Panc1 (cell line): ENCODE measurements around the gene NFAM1. TPM values are rescaled to one million over a fixed set of nuclear protein-coding genes. Genes with fewer than 3 reads are reported as not detected.

Experiments
- ATAC-seq: fragments of 200-7000 bp; cut with Tn5 transposase; 2 replicates; pipeline ENCODE4 v1.9.1; 2020; ENCODE audit warnings: mild to moderate bottlenecking, moderate library complexity
- BruUV-seq: library from RNA; stranded (reverse); fragments of 400-500 nt; replicated peaks from 2 replicates; lab custom pipeline; 2021; lab: Mats Ljungman, UMichigan
- CTCF ChIA-PET: fragments of 300-600 bp; sonication (Branson Sonifier 250); formaldehyde crosslinking; loops from one replicate; lab custom pipeline; 2022; ENCODE audit warnings: antibody characterized with exemption; lab: Charles Lee
- POLR2A ChIA-PET: fragments of 300-600 bp; sonication (Branson Sonifier 250); formaldehyde crosslinking; loops from one replicate; lab custom pipeline; 2022; ENCODE audit warnings: antibody characterized with exemption; lab: Charles Lee
- DNase-seq: peaks from one replicate; pipeline ENCODE4 v3.0.0-alpha.2; 2010; ENCODE audit warnings: low read depth, low spot score
- H3K27ac ChIP-seq: 2 replicates; pipeline ENCODE4 v1.5.1; 2011; ENCODE audit warnings: mild to moderate bottlenecking, low read length, inconsistent platforms
- H3K27me3 ChIP-seq: fragments of 200-500 bp; sonication (Bioruptor generic); 2 replicates; pipeline ENCODE4 v1.6.0; 2014; ENCODE audit warnings: low read length, inconsistent platforms; ENCODE audit not compliant: control insufficient read depth, insufficient read depth
- H3K36me3 ChIP-seq: fragments of 200-500 bp; sonication (Bioruptor generic); 2 replicates; pipeline ENCODE4 v1.5.1; 2014; ENCODE audit warnings: inconsistent platforms, mild to moderate bottlenecking, low read length, moderate library complexity; ENCODE audit not compliant: control insufficient read depth, insufficient read depth
- H3K4me1 ChIP-seq: 2 replicates; pipeline ENCODE4 v1.5.1; 2011; ENCODE audit warnings: inconsistent platforms, mild to moderate bottlenecking, low read length, moderate library complexity; ENCODE audit not compliant: control insufficient read depth, insufficient read depth
- H3K4me3 ChIP-seq, 2 experiments: 2 replicates each; pipeline ENCODE4 v1.5.1; 2011 to 2012; ENCODE audit warnings: low read depth in 2 of 2, low read length in 2 of 2, mild to moderate bottlenecking in 2 of 2, inconsistent platforms in 1 of 2, moderate library complexity in 1 of 2
- H3K9me3 ChIP-seq: fragments of 200-500 bp; sonication (Bioruptor generic); 2 replicates; pipeline ENCODE4 v1.5.1; 2014; ENCODE audit warnings: low read depth, mild to moderate bottlenecking, inconsistent platforms, low read length, moderate library complexity; ENCODE audit not compliant: control insufficient read depth, insufficient read depth
- POLR2AphosphoS5 ChIP-seq: IDR thresholded peaks from 2 replicates; pipeline ENCODE4 v1.6.1; 2012; ENCODE audit warnings: mild to moderate bottlenecking, low read depth, low read length, moderate library complexity
- SIN3A ChIP-seq: IDR thresholded peaks from 2 replicates; pipeline ENCODE4 v1.6.1; 2012; ENCODE audit warnings: low read depth, mild to moderate bottlenecking, low read length, moderate library complexity, borderline replicate concordance; ENCODE audit not compliant: insufficient read depth
- TCF7L2 ChIP-seq: IDR thresholded peaks from 2 replicates; pipeline ENCODE4 v1.6.1; 2011; ENCODE audit warnings: mild to moderate bottlenecking, low read depth, low read length, inconsistent platforms
- in situ Hi-C: cut with HindIII; loops from 2 replicates; pipeline ENCODE4 v1.10.0; 2016; ENCODE audit warnings: low sequenced_read_pairs, low pct_unique_long_range_greater_than_20kb
- intact Hi-C: fragments of 100-400 bp; cut with micrococcal nuclease; formaldehyde crosslinking; loops from one replicate; pipeline ENCODE4 v1.10.0; 2022; ENCODE audit not compliant: unreplicated experiment
- total RNA-seq: library from RNA; stranded (reverse); gene quantifications from one replicate; pipeline ENCODE4 v1.2.1, GENCODE V29; 2021; ENCODE audit not compliant: unreplicated experiment
- TF ChIP-seq, protein P1 (sequence below): fragments of 450-650 bp; IDR thresholded peaks from 2 replicates; pipeline ENCODE4 v1.5.1; 2017; ENCODE audit warnings: mild to moderate bottlenecking
- TF ChIP-seq, protein P2 (sequence below), 2 experiments: IDR thresholded peaks; 2 replicates each; pipeline ENCODE4 v1.6.1; 2011 to 2012; ENCODE audit warnings: low read depth in 2 of 2, control low read depth in 1 of 2, low read length in 1 of 2, mild to moderate bottlenecking in 1 of 2, moderate library complexity in 1 of 2; ENCODE audit not compliant: insufficient read depth in 1 of 2

Gene NFAM1
- total RNA-seq, 1 experiment from 2014 or later = 0.41 TPM

DNA sequence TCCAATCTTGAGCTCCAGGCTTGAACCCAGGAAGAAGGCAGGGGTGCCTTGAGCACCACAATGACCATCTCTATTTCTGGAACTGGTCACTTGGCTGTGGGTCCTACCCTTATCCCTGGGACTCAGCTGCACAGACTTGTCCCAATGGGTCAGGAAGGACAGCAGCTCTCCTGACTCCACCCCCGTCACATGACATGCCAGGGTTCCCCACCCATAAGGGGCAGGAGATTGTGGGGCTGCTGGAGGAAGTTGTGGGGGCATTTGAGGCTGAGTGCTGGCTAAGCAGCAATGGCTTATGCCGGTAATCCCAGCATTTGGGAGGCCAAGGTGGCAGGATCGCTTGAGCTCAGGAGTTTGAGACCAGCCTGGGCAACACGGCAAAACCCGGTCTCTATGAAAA is 56.2 kb downstream of the NFAM1 start:
- intact Hi-C loops = no loop called here
- TF ChIP-seq POLR2AphosphoS5 (no peak), SIN3A (no peak), TCF7L2 (no peak)
- TF ChIP-seq, protein P1, sequence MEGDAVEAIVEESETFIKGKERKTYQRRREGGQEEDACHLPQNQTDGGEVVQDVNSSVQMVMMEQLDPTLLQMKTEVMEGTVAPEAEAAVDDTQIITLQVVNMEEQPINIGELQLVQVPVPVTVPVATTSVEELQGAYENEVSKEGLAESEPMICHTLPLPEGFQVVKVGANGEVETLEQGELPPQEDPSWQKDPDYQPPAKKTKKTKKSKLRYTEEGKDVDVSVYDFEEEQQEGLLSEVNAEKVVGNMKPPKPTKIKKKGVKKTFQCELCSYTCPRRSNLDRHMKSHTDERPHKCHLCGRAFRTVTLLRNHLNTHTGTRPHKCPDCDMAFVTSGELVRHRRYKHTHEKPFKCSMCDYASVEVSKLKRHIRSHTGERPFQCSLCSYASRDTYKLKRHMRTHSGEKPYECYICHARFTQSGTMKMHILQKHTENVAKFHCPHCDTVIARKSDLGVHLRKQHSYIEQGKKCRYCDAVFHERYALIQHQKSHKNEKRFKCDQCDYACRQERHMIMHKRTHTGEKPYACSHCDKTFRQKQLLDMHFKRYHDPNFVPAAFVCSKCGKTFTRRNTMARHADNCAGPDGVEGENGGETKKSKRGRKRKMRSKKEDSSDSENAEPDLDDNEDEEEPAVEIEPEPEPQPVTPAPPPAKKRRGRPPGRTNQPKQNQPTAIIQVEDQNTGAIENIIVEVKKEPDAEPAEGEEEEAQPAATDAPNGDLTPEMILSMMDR = no peak
- TF ChIP-seq, protein P2, sequence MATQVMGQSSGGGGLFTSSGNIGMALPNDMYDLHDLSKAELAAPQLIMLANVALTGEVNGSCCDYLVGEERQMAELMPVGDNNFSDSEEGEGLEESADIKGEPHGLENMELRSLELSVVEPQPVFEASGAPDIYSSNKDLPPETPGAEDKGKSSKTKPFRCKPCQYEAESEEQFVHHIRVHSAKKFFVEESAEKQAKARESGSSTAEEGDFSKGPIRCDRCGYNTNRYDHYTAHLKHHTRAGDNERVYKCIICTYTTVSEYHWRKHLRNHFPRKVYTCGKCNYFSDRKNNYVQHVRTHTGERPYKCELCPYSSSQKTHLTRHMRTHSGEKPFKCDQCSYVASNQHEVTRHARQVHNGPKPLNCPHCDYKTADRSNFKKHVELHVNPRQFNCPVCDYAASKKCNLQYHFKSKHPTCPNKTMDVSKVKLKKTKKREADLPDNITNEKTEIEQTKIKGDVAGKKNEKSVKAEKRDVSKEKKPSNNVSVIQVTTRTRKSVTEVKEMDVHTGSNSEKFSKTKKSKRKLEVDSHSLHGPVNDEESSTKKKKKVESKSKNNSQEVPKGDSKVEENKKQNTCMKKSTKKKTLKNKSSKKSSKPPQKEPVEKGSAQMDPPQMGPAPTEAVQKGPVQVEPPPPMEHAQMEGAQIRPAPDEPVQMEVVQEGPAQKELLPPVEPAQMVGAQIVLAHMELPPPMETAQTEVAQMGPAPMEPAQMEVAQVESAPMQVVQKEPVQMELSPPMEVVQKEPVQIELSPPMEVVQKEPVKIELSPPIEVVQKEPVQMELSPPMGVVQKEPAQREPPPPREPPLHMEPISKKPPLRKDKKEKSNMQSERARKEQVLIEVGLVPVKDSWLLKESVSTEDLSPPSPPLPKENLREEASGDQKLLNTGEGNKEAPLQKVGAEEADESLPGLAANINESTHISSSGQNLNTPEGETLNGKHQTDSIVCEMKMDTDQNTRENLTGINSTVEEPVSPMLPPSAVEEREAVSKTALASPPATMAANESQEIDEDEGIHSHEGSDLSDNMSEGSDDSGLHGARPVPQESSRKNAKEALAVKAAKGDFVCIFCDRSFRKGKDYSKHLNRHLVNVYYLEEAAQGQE (IDR thresholded peaks at IDR 0.05; ENCODE audit: insufficient read depth in 1 of 2, low read depth in 2 of 2, low read length in 1 of 2) = no peak
- no peaks in the 10 kb centered on the region for H3K4me1 ChIP-seq
- in situ Hi-C loops = no loop called here
- no peak for DNase-seq
- H3K4me3 ChIP-seq = no peak overlapping the region
- no peaks in the 10 kb centered on the region for H3K27me3 ChIP-seq
- no peak for ATAC-seq
- no peak overlapping the region for H3K27ac ChIP-seq
- H3K9me3 ChIP-seq = no peaks in the 10 kb centered on the region
- H3K36me3 ChIP-seq = no peaks in the 10 kb centered on the region
- ChIA-PET POLR2A (interaction anchor here (0.7 kb wide), 1 partner anchor 595 kb away, joined by 3 read pairs; no protein-coding TSS in a partner anchor), CTCF (no interaction called here)
- no TSS peak for BruUV-seq

DNA sequence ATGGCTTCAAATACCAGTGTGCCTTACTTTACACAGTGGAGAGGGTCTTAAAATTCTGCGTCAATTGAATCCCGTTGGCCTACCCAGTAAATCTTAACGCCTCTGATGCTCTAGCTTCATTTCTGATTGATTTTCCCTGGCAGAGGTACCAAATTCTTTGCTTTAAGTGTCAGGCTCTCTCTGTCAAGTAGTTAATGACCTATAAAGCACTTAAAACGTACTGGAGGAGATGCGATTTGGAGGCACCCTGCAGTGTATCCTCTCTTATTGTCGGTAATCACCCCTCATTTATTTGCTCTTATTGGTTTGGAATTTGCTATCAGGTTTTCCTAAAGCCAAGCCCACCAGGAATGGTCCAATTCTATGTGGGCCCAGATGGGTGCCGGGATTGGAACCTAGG is 59.2 kb downstream of the NFAM1 start:
- in situ Hi-C loops = no loop called here
- TF ChIP-seq, protein P2 (IDR thresholded peaks at IDR 0.05; ENCODE audit: insufficient read depth in 1 of 2, low read depth in 2 of 2, low read length in 1 of 2) = no peak
- TF ChIP-seq TCF7L2 (no peak), POLR2AphosphoS5 (no peak), SIN3A (no peak)
- TF ChIP-seq, protein P1 = no peak
- no peak overlapping the region for H3K27ac ChIP-seq
- H3K9me3 ChIP-seq = no peaks in the 10 kb centered on the region
- ChIA-PET POLR2A (no interaction called here), CTCF (no interaction called here)
- H3K4me1 ChIP-seq = no peaks in the 10 kb centered on the region; the same call in 1 of the 2 replicates
- H3K36me3 ChIP-seq = no peaks in the 10 kb centered on the region; the same call in 1 of the 2 replicates
- H3K4me3 ChIP-seq = no peak overlapping the region
- ATAC-seq = no peak
- intact Hi-C loops = no loop called here
- no peaks in the 10 kb centered on the region for H3K27me3 ChIP-seq
- BruUV-seq = no TSS peak
- no peak for DNase-seq
